Measurements from ENCODE around the gene ALOX15B. TPM values are rescaled to one million over a fixed set of nuclear protein-coding genes. Genes with fewer than 3 reads are reported as not detected.

The ALOX15B gene
- total and polyA plus RNA-seq, 11 donors, result 0.07 to 2.2 (median 0.23) TPM; not detected in 4

- Histone ChIP-seq H3K27ac (no peak overlapping the region), H3K4me1 (peaks cover 0 to 69% (median 14%) of the 10 kb centered on the region in 12 donors), H3K4me3 (no peak overlapping the region), H3K36me3 (no peaks in the 10 kb centered on the region), H3K27me3 (peaks cover 0 to 14% (median 10%) of the 10 kb centered on the region in 9 donors), H3K9me3 (no peaks in the 10 kb centered on the region)
- WGBS, 4 donors, result 78 to 90% (median 85%) methylated on average over 16 of the region's 16 CpGs
- no peak for DNase-seq
- TF ChIP-seq CTCF (IDR thresholded peaks at IDR 0.05), result no peak
- no peak for TF ChIP-seq POLR2A (IDR thresholded peaks at IDR 0.05)
- intact Hi-C loops (cut with DNase I), result loop anchor here in 1 of 10 donors (2.0 kb wide), 1 partner anchor 37 kb away; no protein-coding TSS in a partner anchor
- peak in 2 of 4 donors; percentile 28 to 29 for ATAC-seq
These were observed 18.9 kb upstream of the ALOX15B start for GRCh38 chr17:8019665-8020650.

- intact Hi-C loops (cut with DNase I), result no loop called here
- Histone ChIP-seq H3K36me3 (no peaks in the 10 kb centered on the region), H3K4me3 (no peak overlapping the region), H3K4me1 (peaks cover 0 to 67% (median 11%) of the 10 kb centered on the region in 12 donors), H3K27ac (no peak overlapping the region), H3K9me3 (no peaks in the 10 kb centered on the region), H3K27me3 (peaks cover 0 to 8% (median 4%) of the 10 kb centered on the region in 9 donors)
- WGBS, 4 donors, result 90 to 96% (median 93%) methylated on average over 9 of the region's 9 CpGs
- ATAC-seq (no peak), DNase-seq (no peak)
- TF ChIP-seq POLR2A (IDR thresholded peaks at IDR 0.05) (no peak), CTCF (IDR thresholded peaks at IDR 0.05) (no peak)
These were observed 17.9 kb upstream of the ALOX15B start for GRCh38 chr17:8020776-8021564.

GRCh38 chr17:8021565-8022359 lies 17.1 kb upstream of the ALOX15B start:
- intact Hi-C loops (cut with DNase I), result no loop called here
- Histone ChIP-seq H3K9me3 (no peaks in the 10 kb centered on the region), H3K27me3 (peaks cover 0 to under 1% (median 0%) of the 10 kb centered on the region in 9 donors), H3K27ac (peak overlapping the region in 4 of 12 donors; percentile 23 to 45 (median 31)), H3K4me1 (peaks cover 0 to 60% (median 3%) of the 10 kb centered on the region in 12 donors), H3K36me3 (no peaks in the 10 kb centered on the region), H3K4me3 (no peak overlapping the region)
- ATAC-seq, result no peak
- TF ChIP-seq CTCF (IDR thresholded peaks at IDR 0.05) (no peak), POLR2A (IDR thresholded peaks at IDR 0.05) (no peak)
- 95 to 97% (median 95%) methylated on average over 13 of the region's 13 CpGs for WGBS, 4 donors
- DNase-seq, result no peak
